Measurements from ENCODE around the gene ABHD17C. TPM values are rescaled to one million over a fixed set of nuclear protein-coding genes. Genes with fewer than 3 reads are reported as not detected.

Gene ABHD17C
- total RNA-seq, 1 donor = 11.6 TPM

DNA sequence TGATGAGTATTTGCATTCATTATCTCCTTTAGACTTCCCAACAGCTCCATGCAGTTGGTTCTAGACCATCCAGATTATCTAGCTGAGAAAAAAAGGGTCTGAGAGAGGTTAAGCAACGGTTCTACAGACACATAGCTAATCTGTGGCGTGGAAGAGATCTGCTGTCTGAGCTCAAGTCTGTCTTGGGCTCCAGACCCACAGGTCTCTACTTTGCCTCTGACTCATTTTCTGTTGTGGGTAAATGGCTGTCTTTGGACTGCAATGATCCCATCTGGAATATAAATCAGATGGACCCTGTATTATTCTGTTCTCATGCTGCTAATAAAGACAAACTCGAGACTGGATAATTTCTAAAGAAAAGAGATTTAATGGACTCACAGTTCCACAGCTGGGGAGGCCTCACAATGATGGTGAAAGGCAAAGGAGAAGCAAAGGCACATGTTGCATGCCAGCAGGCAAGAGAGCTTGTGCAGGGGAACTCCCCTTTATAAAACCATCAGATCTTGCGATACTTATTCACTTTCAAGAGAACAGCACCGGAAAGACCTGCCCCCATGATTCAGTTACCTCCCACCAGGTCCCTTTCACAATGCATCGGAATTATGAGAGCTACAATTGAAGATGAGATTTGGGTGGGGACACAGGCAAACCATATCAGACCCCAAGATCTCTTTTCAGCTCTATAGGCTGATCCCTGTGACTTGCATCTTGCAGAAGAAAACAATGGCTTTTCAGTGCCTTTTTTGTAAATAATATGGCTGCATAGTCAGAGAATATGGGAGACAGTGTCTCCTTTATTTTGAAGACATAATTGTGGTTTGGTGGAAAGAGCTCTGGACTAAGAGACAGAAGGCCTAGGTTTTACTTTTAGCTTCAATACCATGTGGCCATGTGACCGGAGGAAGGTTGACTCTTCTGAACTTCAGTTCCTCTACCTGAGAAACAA is 108.7 kb downstream of the ABHD17C start:
- Histone ChIP-seq H4K20me1 (ENCODE audit: insufficient read depth, low read length) (peaks cover 45% of the 10 kb centered on the region), H3K27me3 (ENCODE audit: insufficient read depth, low read length) (no peaks in the 10 kb centered on the region), H3K4me2 (ENCODE audit: insufficient read depth, low read length) (no peak overlapping the region), H2AFZ (ENCODE audit: low read length) (no peak overlapping the region), H3K9me3 (ENCODE audit: low read depth, low read length) (no peaks in the 10 kb centered on the region), H3K36me3 (ENCODE audit: insufficient read depth, low read length) (peaks cover 93% of the 10 kb centered on the region), H3K4me3 (ENCODE audit: insufficient read depth, low read length) (no peak overlapping the region), H3K4me1 (ENCODE audit: insufficient read depth, low read length) (peaks cover 7% of the 10 kb centered on the region), H3K79me2 (ENCODE audit: insufficient read depth, low read length) (no peaks in the 10 kb centered on the region), H3K27ac (ENCODE audit: low read depth, low read length) (no peak overlapping the region)
- no peak for TF ChIP-seq CTCF (IDR thresholded peaks at IDR 0.05; ENCODE audit: extremely low read depth, low read depth, low read length)
- DNase-seq (ENCODE audit: insufficient read length, low spot score, missing footprints) = peak; percentile 84

DNA sequence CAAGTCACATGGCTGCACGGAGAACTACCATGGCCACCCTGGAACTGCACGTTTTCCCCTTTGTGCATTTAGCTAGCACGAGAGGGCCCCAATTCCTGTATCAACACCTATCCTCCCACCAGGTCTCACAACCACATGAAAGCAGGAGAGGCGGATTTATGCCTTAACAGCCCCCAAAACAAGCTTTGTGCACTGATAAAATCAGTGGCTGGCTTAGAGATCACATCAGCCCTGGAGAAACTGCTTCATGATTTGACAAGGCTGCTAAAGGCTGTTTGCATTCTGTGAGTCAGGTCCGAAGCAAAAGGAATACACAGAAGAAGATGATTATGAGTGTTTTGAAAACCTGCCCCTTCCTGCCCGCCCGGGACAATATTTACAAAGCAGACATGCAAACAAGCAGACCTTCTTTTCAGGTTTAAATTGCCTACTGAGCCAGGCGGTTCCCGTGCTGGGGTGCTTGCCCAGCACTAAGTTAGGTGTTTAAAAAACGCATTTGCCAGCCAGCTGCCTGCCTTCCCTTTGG is 109.9 kb downstream of the ABHD17C start:
- Histone ChIP-seq H3K4me3 (ENCODE audit: insufficient read depth, low read length) (no peak overlapping the region), H3K27ac (ENCODE audit: low read depth, low read length) (no peak overlapping the region), H3K9me3 (ENCODE audit: low read depth, low read length) (no peaks in the 10 kb centered on the region), H3K79me2 (ENCODE audit: insufficient read depth, low read length) (no peaks in the 10 kb centered on the region), H4K20me1 (ENCODE audit: insufficient read depth, low read length) (peaks cover 49% of the 10 kb centered on the region), H3K27me3 (ENCODE audit: insufficient read depth, low read length) (no peaks in the 10 kb centered on the region), H3K4me1 (ENCODE audit: insufficient read depth, low read length) (peaks cover 7% of the 10 kb centered on the region), H3K36me3 (ENCODE audit: insufficient read depth, low read length) (peaks cover 94% of the 10 kb centered on the region), H2AFZ (ENCODE audit: low read length) (no peak overlapping the region), H3K4me2 (ENCODE audit: insufficient read depth, low read length) (no peak overlapping the region)
- TF ChIP-seq CTCF (IDR thresholded peaks at IDR 0.05; ENCODE audit: extremely low read depth, low read depth, low read length) = no peak
- DNase-seq (ENCODE audit: insufficient read length, low spot score, missing footprints) = no peak

Small RNA genes lying within 50 kb of the gene (small RNA-seq; reads per million reads assigned to genes)
- not detected for gene RNU6-380P

Other genes with a start within 250 kb of the ABHD17C start
- gene CEMIP, start 84.1 kb downstream of the ABHD17C start, total RNA-seq = 579 and 687 TPM in 2 replicates

All from osteoblast (primary cell).